HCT116 (cell line): ENCODE data around the gene SRGN. TPM values are rescaled to one million over a fixed set of nuclear protein-coding genes. Genes with fewer than 3 reads are reported as not detected.

Source experiments
- ATAC-seq: fragments of 200-7000 bp; cut with Tn5 transposase; 2 replicates; pipeline ENCODE4 v1.9.1; 2020; ENCODE audit warnings: mild to moderate bottlenecking, moderate library complexity
- BruUV-seq: library from RNA; stranded (reverse); fragments of 400-500 nt; replicated peaks from 2 replicates; lab custom pipeline; 2021; lab: Mats Ljungman, UMichigan
- CTCF ChIA-PET: fragments of 300-600 bp; sonication (Branson Sonifier 250); formaldehyde crosslinking; loops from one replicate; lab custom pipeline; 2021; ENCODE audit warnings: antibody characterized with exemption; lab: Charles Lee
- POLR2A ChIA-PET: fragments of 300-600, 350-600 bp; sonication (Branson Sonifier 250); formaldehyde crosslinking; loops from one replicate; lab custom pipeline; 2021; ENCODE audit warnings: antibody characterized with exemption; lab: Charles Lee
- RAD21 ChIA-PET, 2 experiments: fragments of 300-600 bp; sonication (Branson Sonifier 250); formaldehyde crosslinking; loops; one replicate each; lab custom pipeline; 2023; ENCODE audit warnings: low total read pairs in 2 of 2; ENCODE audit not compliant: uncharacterized antibody in 2 of 2, unreplicated experiment in 2 of 2, low non-redundant PET in 1 of 2; lab: Charles Lee
- DNase-seq: peaks from one replicate; pipeline ENCODE4 v3.0.0-alpha.2; 2010; ENCODE audit warnings: low read depth, low spot score
- H2AFZ ChIP-seq: fragments of 200-600 bp; shearing (Covaris generic), sonication (generic); 2 replicates; pipeline ENCODE4 v1.6.1; 2017; ENCODE audit warnings: low read depth, mixed run types, mixed read lengths, antibody characterized with exemption, low read length; ENCODE audit not compliant: poor library complexity, severe bottlenecking
- H3K27ac ChIP-seq: 2 replicates; pipeline ENCODE4 v1.5.1; 2012; ENCODE audit warnings: low read depth, low read length
- H3K27me3 ChIP-seq: fragments of 200-600 bp; sonication (generic); 2 replicates; pipeline ENCODE4 v1.6.1; 2016; ENCODE audit warnings: mixed run types, low read length, mixed read lengths; ENCODE audit not compliant: insufficient read depth
- H3K36me3 ChIP-seq, 2 experiments: fragments of 200-500 bp in 1 of 2; fragments of 200-600 bp in 1 of 2; sonication (Bioruptor generic) in 1 of 2; sonication (generic) in 1 of 2; 2 replicates each; pipeline versions ENCODE4 v1.5.1 to v1.6.1; 2014 to 2016; ENCODE audit warnings: low read length in 2 of 2, inconsistent platforms in 1 of 2, mixed read lengths in 1 of 2, mixed run types in 1 of 2; ENCODE audit not compliant: insufficient read depth in 2 of 2, control insufficient read depth in 1 of 2
- H3K4me1 ChIP-seq, 2 experiments: fragments of 200-600 bp in 1 of 2; sonication (generic) in 1 of 2; 2 replicates each; pipeline versions ENCODE4 v1.5.1 to v1.6.1; 2012 to 2017; ENCODE audit warnings: low read length in 2 of 2, inconsistent platforms in 1 of 2, mild to moderate bottlenecking in 1 of 2, mixed read lengths in 1 of 2, mixed run types in 1 of 2, moderate library complexity in 1 of 2; ENCODE audit not compliant: insufficient read depth in 2 of 2, control insufficient read depth in 1 of 2
- H3K4me2 ChIP-seq: fragments of 200-600 bp; sonication (generic); 2 replicates; pipeline ENCODE4 v1.6.1; 2017; ENCODE audit warnings: mixed run types, low read length, mixed read lengths
- H3K4me3 ChIP-seq, 2 experiments: fragments of 200-600 bp in 1 of 2; sonication (generic) in 1 of 2; replicated peaks in 1 of 2; 2 replicates each; pipeline ENCODE4 v1.5.1; 2011 to 2016; ENCODE audit warnings: low read length in 2 of 2, control low read depth in 1 of 2, low read depth in 1 of 2, mild to moderate bottlenecking in 1 of 2, mixed read lengths in 1 of 2, mixed run types in 1 of 2
- H3K79me2 ChIP-seq: fragments of 200-600 bp; sonication (generic); 2 replicates; pipeline ENCODE4 v1.6.1; 2017; ENCODE audit warnings: mild to moderate bottlenecking, mixed run types, low read length, moderate library complexity, mixed read lengths; ENCODE audit not compliant: insufficient read depth
- H3K9ac ChIP-seq: fragments of 200-600 bp; sonication (generic); 2 replicates; pipeline ENCODE4 v1.6.1; 2016; ENCODE audit warnings: low read length, mixed read lengths
- H3K9me2 ChIP-seq: fragments of 200-600 bp; sonication (generic), shearing (Covaris generic); 2 replicates; pipeline ENCODE4 v1.6.1; 2017; ENCODE audit warnings: mixed run types, mild to moderate bottlenecking, moderate library complexity; ENCODE audit not compliant: insufficient read depth
- H3K9me3 ChIP-seq, 2 experiments: fragments of 200-500 bp in 1 of 2; fragments of 200-600 bp in 1 of 2; sonication (Bioruptor generic) in 1 of 2; sonication (generic) in 1 of 2; 2 replicates each; pipeline ENCODE4 v1.6.1; 2014 to 2017; ENCODE audit warnings: low read length in 2 of 2, mixed read lengths in 2 of 2, inconsistent platforms in 1 of 2, low read depth in 1 of 2, mild to moderate bottlenecking in 1 of 2, mixed run types in 1 of 2, moderate library complexity in 1 of 2; ENCODE audit not compliant: control insufficient read depth in 1 of 2, insufficient read depth in 1 of 2
- H4K20me1 ChIP-seq: fragments of 200-600 bp; sonication (generic), shearing (Covaris generic); 2 replicates; pipeline ENCODE4 v1.6.1; 2017; ENCODE audit warnings: mixed run types, mild to moderate bottlenecking, moderate library complexity; ENCODE audit not compliant: insufficient read depth
- CBX3 ChIP-seq: IDR thresholded peaks from 2 replicates; pipeline ENCODE4 v1.6.1; 2012; ENCODE audit warnings: low read depth
- CEBPB ChIP-seq: IDR thresholded peaks from 2 replicates; pipeline ENCODE4 v1.6.1; 2012; ENCODE audit warnings: low read depth
- EZH2phosphoT487 ChIP-seq: fragments of 200-600 bp; IDR thresholded peaks from 2 replicates; pipeline ENCODE4 v1.6.1; 2018; ENCODE audit warnings: antibody characterized with exemption, borderline replicate concordance
- FOSL1 ChIP-seq: IDR thresholded peaks from 2 replicates; pipeline ENCODE4 v1.6.1; 2012; ENCODE audit warnings: low read depth
- POLR2A ChIP-seq: IDR thresholded peaks from 2 replicates; pipeline ENCODE4 v1.7.0; 2011; ENCODE audit warnings: borderline replicate concordance; ENCODE audit not compliant: insufficient read depth, insufficient read length; ENCODE audit errors: extremely low read depth
- RAD21 ChIP-seq: IDR thresholded peaks from 2 replicates; pipeline ENCODE4 v1.6.1; 2012; ENCODE audit warnings: low read depth, mild to moderate bottlenecking
- SIN3A ChIP-seq: IDR thresholded peaks from 2 replicates; pipeline ENCODE4 v1.6.1; 2012; ENCODE audit warnings: low read depth
- SP1 ChIP-seq: IDR thresholded peaks from 2 replicates; pipeline ENCODE4 v1.6.1; 2012; ENCODE audit warnings: low read depth
- TCF7L2 ChIP-seq: IDR thresholded peaks from 2 replicates; pipeline ENCODE4 v1.7.0; 2011; ENCODE audit warnings: borderline replicate concordance, inconsistent platforms; ENCODE audit not compliant: insufficient read depth, insufficient read length; ENCODE audit errors: extremely low read depth
- ZFX ChIP-seq: fragments of 450-650 bp; IDR thresholded peaks from 2 replicates; pipeline ENCODE4 v1.6.1; 2017
- ZNF274 ChIP-seq: fragments of 200-500 bp; sonication (Bioruptor generic); IDR thresholded peaks from 2 replicates; pipeline ENCODE4 v1.6.1; 2014; ENCODE audit warnings: mild to moderate bottlenecking, low read depth, low read length, inconsistent platforms
- intact Hi-C: fragments of 100-400 bp; cut with micrococcal nuclease; formaldehyde crosslinking; loops from 2 replicates; pipeline ENCODE4 v1.10.0; 2022
- total RNA-seq: library from RNA; stranded (reverse); gene quantifications from one replicate; pipeline ENCODE4 v1.2.1, GENCODE V29; 2021; ENCODE audit not compliant: unreplicated experiment
- TF ChIP-seq, protein P1 (sequence below): IDR thresholded peaks from 2 replicates; pipeline ENCODE4 v1.6.1; 2012; ENCODE audit warnings: low read depth
- TF ChIP-seq, protein P2 (sequence below): IDR thresholded peaks from 2 replicates; pipeline ENCODE4 v1.6.1; 2011; ENCODE audit warnings: mild to moderate bottlenecking, low read length, moderate library complexity; ENCODE audit not compliant: insufficient replicate concordance; ENCODE audit errors: extremely low read depth

Gene SRGN
- total RNA-seq, 1 experiment from 2014 or later = 1.8 TPM

DNA sequence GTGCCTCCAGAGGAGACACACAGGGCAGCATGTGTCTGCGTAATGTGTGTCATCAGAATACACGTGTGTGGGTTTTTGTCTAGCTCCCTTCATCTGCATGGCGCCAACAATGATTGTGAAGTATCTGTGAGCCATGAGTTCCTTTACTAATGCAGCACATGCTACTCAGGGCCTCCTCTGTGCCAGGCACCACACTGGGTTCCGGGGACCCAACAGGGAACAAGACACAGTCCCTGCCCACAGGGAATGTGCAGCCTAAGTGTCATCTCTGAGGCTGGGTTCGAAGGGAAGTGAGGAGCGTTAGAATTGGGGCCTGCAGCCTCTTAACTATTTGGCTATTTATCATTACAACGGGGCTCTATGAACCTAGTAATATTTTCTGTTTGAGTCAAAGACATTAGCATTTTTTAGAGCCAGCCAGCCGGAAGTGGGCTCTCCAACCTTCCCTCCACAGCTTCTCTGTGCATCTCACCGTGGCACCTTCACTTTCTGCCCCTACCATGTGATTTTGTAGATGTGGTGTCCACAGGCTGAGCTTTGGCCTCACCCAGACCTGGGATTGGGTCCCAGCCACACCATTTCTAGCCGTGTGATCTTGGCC, 43.9 kb upstream of the SRGN start:
- Histone ChIP-seq H3K36me3 (no peaks in the 10 kb centered on the region), H2AFZ (no peak overlapping the region), H3K9me3 (no peaks in the 10 kb centered on the region), H3K4me3 (no peak overlapping the region), H3K4me2 (no peak overlapping the region), H3K27me3 (no peaks in the 10 kb centered on the region), H3K9me2 (no peaks in the 10 kb centered on the region), H3K79me2 (no peaks in the 10 kb centered on the region), H3K9ac (no peak overlapping the region), H4K20me1 (no peaks in the 10 kb centered on the region), H3K27ac (no peak overlapping the region), H3K4me1 (no peaks in the 10 kb centered on the region)
- ChIA-PET CTCF (no interaction called here), RAD21 (no interaction called here), POLR2A (no interaction called here)
- BruUV-seq = no TSS peak
- no peak for TF ChIP-seq CEBPB
- TF ChIP-seq FOSL1 = no peak
- TF ChIP-seq ZFX = no peak
- TF ChIP-seq, protein P1, sequence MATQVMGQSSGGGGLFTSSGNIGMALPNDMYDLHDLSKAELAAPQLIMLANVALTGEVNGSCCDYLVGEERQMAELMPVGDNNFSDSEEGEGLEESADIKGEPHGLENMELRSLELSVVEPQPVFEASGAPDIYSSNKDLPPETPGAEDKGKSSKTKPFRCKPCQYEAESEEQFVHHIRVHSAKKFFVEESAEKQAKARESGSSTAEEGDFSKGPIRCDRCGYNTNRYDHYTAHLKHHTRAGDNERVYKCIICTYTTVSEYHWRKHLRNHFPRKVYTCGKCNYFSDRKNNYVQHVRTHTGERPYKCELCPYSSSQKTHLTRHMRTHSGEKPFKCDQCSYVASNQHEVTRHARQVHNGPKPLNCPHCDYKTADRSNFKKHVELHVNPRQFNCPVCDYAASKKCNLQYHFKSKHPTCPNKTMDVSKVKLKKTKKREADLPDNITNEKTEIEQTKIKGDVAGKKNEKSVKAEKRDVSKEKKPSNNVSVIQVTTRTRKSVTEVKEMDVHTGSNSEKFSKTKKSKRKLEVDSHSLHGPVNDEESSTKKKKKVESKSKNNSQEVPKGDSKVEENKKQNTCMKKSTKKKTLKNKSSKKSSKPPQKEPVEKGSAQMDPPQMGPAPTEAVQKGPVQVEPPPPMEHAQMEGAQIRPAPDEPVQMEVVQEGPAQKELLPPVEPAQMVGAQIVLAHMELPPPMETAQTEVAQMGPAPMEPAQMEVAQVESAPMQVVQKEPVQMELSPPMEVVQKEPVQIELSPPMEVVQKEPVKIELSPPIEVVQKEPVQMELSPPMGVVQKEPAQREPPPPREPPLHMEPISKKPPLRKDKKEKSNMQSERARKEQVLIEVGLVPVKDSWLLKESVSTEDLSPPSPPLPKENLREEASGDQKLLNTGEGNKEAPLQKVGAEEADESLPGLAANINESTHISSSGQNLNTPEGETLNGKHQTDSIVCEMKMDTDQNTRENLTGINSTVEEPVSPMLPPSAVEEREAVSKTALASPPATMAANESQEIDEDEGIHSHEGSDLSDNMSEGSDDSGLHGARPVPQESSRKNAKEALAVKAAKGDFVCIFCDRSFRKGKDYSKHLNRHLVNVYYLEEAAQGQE = no peak
- TF ChIP-seq ZNF274 = no peak
- no peak for TF ChIP-seq EZH2phosphoT487
- DNase-seq = no peak
- intact Hi-C loops = no loop called here
- no peak for ATAC-seq

DNA sequence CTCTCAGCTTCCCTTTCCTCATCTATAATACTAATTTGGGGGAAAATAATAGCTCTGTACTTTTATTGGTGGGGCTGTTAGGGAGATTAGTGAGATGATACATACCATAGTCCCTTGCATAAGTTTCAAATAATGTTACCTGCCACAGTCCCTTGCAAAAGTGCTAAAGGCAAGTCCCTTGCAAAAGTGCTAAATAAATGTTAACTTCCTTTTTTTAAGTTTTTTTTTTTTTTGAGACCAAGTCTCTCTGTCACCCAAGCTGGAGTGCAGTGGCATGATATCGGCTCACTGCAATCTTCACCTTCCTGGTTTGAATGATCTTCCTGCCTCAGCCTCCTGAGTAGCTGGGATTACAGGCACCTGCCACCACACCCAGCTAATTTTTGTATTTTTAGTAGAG, 43.4 kb upstream of the SRGN start:
- RAD21 ChIA-PET = no interaction called here
- H3K9me2 ChIP-seq = no peaks in the 10 kb centered on the region
- no peaks in the 10 kb centered on the region for H4K20me1 ChIP-seq
- CTCF ChIA-PET = no interaction called here
- no peaks in the 10 kb centered on the region for H3K4me1 ChIP-seq
- no peak overlapping the region for H3K4me3 ChIP-seq
- no TSS peak for BruUV-seq
- H3K27ac ChIP-seq = no peak overlapping the region
- no peak overlapping the region for H2AFZ ChIP-seq
- no peak overlapping the region for H3K4me2 ChIP-seq
- intact Hi-C loops = no loop called here
- POLR2A ChIA-PET = no interaction called here
- H3K36me3 ChIP-seq = no peaks in the 10 kb centered on the region
- H3K27me3 ChIP-seq = no peaks in the 10 kb centered on the region
- H3K79me2 ChIP-seq = no peaks in the 10 kb centered on the region
- TF ChIP-seq TCF7L2 (no peak), FOSL1 (no peak), EZH2phosphoT487 (no peak), CEBPB (no peak), SP1 (no peak), CBX3 (no peak), SIN3A (no peak), POLR2A (no peak), RAD21 (no peak)
- TF ChIP-seq, protein P2, sequence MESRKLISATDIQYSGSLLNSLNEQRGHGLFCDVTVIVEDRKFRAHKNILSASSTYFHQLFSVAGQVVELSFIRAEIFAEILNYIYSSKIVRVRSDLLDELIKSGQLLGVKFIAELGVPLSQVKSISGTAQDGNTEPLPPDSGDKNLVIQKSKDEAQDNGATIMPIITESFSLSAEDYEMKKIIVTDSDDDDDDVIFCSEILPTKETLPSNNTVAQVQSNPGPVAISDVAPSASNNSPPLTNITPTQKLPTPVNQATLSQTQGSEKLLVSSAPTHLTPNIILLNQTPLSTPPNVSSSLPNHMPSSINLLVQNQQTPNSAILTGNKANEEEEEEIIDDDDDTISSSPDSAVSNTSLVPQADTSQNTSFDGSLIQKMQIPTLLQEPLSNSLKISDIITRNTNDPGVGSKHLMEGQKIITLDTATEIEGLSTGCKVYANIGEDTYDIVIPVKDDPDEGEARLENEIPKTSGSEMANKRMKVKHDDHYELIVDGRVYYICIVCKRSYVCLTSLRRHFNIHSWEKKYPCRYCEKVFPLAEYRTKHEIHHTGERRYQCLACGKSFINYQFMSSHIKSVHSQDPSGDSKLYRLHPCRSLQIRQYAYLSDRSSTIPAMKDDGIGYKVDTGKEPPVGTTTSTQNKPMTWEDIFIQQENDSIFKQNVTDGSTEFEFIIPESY = no peak
- H3K9ac ChIP-seq = no peak overlapping the region
- H3K9me3 ChIP-seq = no peaks in the 10 kb centered on the region
- ATAC-seq = no peak
- DNase-seq = no peak
